HG02884 (cell line): Measurements from ENCODE around the gene SCAP.
"Not testable (repeated sequence)": the region's sequence is repeated elsewhere in the genome, so short reads cannot be mapped to it uniquely, and the experiment has no call there.

Experiments
- ATAC-seq: cut with Tn5 transposase; IDR thresholded peaks from one replicate; pipeline ENCODE4 v1.9.1; 2021; ENCODE audit warnings: mild to moderate bottlenecking, moderate library complexity; ENCODE audit not compliant: unreplicated experiment

The SCAP gene

DNA sequence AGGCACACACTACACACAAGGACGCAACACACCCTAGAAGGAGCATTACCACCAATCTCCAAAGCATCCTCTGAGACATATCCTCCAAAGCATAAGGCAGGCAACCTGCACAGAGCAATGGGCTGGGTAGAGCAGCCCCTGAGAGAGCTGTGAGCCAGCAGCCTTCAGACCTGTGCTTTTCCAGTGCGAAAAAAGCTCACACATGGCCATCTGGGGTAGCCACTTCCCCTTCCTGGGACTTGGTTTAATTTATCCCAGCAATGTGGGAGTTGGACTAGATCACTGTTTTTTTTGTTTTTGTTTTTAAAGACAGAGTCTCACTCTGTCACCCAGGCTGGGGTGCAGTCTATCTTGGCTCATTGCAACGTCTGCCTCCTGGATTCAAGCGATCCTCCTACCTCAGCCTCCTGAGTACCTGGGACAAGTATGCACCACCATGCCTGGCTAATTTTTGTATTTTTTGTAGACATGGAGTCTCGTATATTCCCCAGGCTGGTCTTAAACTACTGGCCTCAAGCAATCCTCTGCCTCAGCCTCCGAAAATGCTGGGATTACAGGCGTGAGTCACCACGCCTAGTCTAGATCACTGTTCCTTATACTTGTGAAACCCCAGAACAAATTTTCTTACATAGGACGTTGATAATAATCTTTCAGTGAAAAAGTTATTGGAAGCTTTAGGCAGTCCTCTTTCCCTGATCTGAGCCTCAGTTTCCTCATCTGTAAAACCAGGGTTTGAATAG is 76.0 kb downstream of the SCAP start:
- ATAC-seq, result no peak

DNA sequence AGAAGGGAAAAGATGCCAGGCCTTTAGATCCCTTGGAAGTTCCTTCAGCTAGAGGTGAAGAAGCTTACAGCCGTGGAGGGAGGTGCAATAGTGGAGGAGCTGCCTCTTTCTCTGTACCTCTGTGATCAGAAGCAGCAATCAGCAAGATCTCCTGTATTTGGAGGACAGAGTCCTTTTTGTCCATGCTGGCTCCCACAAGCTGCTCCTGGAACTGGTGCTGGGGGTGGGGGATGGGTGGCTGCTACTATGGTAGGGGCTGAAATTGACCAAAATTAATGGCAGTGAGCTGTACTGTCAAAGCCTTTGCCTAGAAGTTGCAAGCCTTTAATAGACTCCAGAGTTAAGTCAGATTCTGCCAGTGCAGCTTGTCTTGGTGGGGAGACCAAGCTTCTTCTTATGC is 76.7 kb downstream of the SCAP start:
- no peak for ATAC-seq

DNA sequence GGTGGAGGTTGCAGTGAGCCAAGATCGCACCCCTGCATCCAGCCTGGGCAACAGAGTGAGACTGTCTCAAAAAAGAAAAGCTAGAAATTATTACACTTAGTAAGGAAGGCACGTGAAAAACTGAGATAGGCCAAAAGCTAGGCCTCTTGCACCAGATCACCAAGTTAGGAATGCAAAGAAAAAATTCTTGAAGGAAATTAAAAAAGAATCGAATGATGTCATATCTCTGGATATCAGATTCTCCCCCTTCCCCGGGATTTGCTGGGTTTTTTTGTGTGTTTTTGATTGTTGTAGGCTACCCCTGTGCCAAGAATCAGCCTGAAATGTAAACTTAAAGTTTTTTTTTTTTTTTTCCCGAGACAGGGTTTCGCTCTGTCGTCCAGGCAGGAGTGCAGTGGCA is 77.5 kb downstream of the SCAP start:
- ATAC-seq, result no peak

DNA sequence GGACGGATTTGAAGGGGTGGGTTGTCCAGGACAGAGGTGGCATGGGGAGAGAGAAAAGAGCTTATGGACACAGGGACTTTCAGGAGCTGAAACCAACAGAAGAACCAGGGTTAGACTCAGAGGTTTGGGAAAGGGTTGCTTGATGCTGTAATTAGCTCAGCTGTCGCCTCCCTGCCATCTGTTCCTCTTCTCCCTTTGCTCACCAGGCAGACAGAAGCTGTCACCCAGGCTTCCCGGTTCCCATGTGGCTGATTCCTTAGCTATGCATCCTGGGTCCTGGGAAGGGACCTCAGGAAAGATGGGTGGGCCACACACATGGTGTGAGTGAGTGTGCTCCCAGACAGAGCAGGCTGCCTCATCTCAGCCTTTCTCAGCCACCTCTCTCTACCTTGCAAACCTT is 80.9 kb downstream of the SCAP start:
- no peak for ATAC-seq

DNA sequence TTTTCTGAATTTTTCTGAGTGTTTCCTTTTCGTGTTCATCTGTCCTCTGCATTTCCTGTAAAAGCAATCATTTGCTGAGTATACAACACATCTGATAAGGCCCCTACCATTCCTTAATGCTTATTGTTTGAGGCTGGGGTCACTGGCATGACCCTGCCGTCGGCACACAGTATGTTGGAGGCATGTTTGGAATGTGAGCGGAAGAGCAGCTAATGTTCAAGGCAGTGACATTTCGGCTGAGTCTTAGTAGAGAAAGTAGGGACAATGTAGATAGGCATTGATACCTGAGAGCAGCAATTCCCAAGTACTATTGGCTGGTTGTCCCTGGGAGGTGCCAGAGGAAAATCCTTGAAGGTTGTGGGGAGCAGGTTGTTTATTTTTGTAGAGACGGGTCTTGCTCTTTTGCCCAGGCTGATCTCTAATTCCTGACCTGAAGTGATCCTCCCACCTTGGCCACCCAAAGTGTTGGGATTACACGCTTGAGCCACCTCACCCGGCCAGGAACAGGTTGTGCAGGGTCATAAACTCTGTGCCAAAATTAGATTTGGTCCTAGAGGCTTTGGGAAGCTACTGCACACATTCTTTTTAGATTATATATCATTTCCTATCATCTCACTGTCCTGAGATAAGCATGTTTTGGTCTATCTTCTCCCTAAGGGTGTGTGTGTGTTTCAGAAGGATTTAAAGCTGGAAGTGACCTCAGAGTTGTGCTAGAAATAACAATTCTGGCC is 81.4 kb downstream of the SCAP start:
- no peak for ATAC-seq

DNA sequence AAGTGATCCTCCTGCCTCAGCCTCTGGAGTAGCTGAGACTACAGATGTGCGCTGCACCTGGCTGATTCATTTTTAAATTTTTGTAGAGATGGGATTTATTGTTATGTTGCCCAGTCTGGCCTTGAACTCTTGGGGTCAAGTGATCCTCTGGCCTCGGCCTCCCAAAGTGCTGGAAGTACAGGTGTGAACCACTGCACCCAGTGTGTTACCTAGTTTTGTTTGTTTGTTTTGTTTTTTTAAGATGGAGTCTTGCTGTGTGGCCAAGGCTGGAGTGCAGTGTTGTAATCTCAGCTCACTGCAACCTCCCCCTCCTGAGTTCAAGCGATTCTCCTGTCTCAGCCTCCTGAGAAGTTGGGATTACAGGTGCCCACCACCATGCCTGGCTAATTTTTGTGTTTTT is 82.8 kb downstream of the SCAP start:
- ATAC-seq, result no peak

DNA sequence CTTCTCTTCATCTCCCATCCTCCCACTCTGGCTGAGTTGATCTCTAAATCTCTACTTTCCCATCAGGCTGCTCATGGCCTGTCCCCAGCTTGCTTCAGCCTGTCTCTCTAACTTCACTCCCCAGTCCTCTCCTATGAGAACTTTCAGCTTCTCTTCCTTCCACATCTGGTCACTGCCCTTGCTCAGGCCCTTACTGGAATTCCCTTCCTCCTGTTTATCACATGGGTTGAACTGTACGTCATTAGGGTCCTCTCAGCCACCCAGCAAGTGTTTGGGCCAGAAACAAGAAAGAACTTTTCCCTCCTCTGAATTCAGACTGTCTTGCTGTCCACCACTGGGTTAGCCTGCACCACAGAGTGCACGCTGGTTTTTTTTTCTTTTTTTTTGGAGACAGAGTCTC is 89.9 kb downstream of the SCAP start:
- no peak for ATAC-seq

DNA sequence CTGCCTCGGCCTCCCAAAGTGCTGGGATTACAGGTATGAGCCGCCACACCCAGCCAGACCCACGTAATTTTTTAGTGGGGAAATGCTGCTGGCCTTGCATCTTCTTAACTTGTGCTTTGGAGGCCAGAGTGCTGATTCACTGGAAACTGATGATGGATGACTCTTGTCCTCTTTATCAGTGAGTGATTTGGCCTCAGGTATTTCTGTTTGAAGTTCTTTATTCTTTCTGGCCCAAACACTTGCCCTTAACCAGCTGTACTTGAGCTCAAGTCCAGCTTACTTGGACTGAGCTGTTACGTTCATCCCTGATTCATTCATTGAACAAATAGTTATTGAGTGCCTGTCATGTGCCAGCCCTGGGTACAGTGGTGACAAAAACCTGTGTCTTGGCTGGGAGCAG is 90.7 kb downstream of the SCAP start:
- no peak for ATAC-seq

DNA sequence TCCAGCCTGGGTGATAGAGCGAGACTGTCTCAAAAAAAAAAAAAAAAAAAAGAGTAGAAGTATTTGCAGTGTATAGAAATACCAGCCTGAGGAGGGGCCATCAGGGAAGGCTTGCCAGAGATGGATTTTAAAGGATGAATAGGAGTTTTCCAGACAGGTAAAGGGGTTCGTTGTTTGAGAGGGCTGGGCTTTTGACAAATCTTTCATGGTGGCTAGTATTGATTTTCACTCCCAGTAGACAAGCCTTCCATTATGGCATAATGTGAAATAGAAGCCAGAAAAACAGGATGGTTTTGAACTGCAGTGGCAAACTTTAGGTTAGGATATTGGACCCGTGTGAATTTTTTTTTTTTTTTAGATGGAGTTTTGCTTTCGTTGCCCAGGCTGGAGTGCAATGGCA is 91.3 kb downstream of the SCAP start:
- ATAC-seq, result no peak

DNA sequence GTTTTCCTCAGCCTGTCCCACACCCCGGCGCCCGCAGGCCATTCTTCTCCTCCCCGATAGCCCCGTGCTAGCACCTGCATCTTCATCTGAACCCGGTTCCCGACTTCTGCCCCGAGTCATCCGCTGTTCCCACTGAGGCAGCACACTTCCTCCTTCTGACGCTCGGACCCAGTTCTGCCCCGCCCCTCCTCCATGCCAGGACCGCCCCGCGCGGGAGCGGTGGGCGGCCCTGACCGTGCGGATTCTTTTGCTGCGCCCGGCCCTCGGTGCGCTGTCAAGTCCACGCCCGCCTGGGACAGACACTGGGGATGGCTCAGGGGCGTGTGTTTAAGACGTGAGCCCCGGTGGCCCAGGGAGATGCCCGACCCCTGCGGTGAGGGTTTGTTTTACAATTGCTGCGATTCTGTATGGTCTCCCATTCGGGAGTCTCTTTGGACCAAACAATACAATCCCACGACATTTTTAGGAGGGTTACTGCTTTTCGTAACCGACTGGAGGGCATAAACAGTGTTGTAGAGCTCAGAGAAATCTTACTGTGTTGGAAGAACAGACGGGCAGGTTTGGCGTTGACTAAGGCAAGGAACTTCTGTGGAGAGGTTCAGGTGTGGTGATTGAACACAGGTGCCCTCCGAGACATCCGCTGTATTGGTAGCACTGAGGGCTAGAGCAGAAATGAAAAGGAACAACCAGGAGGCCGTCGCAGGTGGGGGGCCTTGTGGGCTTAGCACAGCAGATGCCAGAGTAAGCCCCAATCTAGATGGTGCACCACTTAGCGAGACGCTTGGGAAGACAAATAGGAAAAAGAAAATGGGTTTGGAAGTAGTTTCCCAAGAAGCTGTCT is 94.2 kb downstream of the SCAP start:
- peak; percentile 53 for ATAC-seq

DNA sequence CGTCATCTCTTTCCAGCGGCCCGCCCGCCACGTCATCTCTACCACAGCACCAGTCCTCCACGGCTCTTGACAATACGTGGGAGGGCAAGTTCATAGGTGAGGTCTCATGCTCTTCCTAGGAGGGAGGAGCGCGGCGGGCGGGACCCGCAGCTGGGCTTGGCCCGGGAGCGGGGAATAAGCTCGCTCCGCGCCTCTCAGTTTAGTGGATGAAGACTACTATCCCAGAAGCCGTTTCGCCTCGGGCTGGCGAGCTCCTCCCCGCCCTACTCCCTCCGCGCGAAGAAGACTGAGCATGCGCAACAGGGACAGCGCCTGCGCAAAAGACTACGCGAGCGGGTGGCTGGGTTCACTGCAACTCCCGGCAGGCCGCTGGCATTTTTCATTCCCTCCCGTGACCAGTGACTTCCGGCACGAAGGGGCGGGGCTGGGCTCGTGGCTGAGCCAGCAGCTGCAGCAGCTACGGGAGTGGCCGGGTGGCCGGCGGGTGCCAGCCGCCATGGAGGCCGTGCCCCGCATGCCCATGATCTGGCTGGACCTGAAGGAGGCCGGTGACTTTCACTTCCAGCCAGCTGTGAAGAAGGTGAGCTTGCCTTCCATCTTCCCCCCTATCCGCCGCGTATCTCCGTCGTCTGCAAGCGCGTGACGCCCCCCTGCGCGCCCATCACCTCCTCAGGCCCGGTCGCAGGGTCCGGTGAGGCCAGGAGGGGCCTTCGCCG is 95.0 kb downstream of the SCAP start, which contains the start of gene PTPN23:
TSS of gene PTPN23 (plus strand) at position 421 of the 716 bp plus-strand sequence. CDS start at position 497, 76 bp downstream.
- ATAC-seq, result peak; percentile 67

DNA sequence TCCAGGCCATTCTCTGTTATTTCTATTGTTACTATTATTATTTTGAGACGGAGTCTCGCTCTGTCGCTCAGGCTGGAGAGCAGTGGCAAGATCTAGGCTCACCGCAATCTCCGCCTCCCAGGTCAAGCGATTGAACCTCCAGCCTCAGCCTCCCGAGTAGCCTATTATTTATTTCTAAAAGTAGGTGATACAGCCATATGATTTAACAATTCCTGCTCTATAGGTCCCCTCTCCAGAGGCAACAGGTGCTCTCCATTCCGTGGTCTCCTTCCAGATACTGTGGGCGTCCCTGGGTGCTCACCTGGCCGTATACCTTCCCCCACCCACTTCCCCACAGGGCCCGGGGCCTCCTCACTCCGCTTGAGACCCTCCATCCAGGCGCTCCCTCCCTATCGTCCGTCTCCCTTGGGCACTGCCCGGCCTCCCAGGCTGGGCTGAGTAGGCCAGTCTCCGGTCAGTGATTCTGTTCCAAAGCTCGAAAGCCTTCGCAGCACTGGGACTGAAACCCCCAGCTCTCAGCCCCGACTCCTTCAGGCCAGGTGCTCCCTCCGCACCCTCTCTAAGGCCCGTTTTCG is 95.6 kb downstream of the SCAP start:
- ATAC-seq, result no peak

DNA sequence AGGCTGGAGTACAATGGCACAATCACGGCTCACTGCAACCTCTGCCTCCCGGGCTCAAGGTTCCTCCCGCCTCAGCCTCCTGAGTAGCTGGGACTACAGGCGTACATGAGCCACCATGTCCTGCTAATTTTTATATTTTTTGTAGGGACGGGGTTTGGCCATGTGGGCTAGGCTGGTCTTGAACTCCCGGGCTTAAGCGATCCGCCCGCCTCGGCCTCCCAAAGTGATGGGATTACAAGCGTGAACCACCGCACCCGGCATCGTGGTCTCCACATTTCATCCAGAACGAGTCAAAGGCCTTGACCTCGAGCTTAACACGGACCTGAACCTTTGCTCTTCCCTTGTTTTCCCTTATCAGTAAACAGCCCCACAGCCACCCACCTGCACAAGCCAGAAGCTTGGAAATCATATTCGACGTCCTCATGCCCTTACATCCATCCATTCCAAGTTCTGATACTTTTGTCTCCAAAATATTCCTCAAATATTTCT is 96.3 kb downstream of the SCAP start:
- ATAC-seq, result no peak

DNA sequence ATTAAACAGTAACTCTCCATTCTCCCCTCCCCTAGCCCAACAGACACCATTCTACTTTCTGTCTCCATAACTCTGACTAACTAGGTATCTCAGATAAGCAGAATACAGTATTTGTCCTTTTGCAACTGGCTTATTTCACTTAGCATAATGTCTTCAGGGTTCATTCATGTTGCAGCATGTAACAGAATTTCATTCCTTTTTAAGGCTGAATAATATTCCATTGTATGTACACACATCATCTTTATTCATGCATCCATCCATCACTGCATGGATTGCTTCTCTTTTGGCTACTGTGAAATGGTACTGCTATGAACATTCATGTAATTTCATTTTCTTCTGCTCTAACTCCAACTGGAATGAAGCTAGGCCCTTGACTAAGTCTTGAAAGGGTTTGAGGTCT is 96.9 kb downstream of the SCAP start:
- no peak for ATAC-seq

DNA sequence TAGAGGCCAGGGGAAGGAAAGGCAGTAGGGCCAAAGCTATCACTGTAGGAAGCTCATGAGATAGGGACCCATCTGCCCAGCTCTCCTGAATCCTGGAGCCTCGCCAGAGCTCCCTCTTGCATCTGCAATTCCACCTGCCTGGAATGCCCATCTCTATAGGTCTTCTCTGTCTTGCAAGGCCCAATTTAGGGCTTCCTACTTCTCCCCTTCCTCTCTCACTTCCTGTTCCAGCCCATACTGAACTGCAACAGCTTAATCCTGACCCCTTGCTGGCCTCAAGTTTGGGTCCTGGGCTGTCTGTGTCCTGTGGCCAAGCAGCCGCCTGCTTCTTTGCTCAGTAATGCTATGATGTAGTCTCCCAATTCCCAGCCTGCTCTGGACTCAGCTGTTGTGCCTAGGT is 98.6 kb downstream of the SCAP start:
- no peak for ATAC-seq

DNA sequence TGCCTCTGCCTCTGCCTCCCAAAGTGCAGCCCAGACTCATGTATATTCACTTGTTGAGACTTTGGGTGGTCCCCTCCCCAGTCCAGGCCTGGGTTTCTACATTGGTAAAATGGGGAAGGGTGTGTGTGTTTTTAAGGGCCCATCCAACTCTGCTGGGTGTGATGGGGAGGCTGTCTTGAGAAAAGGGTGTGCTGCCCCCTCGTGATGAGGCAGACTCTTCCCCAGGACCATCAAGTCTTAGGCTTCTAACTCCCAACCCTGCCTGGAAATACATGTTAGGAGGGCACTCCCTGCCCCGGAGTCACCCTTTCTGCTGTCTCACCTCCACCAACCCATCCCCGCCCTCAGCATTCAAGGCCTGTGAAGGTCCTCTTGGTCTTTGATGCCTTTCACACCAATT is 99.3 kb downstream of the SCAP start:
- ATAC-seq, result no peak

DNA sequence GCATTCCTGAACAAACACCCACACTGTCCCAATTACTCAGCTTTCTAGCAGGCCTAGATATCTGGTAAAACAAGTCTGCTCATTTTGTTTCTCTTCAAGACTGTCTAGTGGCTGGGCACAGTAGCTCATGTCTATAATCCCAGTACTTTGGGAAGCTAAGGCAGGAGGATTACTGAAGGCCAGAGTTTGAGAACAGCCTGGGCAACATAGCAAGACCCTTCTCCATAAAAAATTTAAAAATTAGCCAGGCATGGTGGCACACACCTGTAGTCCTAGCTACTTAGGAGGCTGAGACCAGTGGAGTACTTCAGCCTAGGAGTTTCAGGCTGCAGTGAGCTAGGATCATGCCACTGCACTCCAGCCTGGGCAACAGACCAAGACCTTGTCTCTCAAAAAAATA is 101.2 kb downstream of the SCAP start:
- no peak for ATAC-seq

DNA sequence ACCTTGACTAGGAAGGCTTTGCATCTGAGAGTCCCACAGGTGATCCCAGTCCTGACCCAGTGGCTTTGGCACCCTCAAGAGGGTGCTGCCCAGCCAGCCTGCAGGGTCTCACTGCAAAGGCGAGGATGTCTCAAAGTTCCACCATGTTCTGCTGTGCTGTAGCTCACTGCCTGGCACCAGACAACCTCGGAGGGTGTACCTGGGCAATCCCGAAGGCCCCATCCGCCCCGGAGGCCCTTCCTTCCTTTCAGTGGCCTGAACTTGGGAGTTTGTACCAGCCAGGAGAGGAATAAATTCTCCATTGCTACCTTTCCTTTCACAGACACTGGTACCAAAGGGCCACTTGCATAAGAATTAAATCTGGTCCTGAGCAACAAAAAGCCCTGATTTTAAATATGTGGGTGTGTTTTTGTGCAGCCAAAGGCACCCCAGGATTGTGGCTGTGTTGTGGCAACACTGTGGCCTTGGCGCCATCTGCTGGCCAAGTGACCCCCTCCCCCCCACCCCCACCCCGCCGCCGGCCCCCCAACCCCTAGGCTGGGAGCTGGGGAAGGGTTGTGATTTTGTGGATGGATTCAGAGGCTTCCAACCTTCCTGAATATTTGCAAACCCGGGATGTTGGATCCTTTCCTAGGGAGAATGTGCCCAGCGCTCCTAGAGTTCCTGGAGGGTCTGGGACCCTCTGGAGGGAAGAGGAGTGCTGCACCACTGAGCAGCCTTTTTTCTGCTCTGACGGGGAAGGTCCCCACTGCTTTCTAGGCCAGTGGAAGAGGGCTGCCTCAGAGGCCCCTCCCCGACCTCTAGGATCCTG is 104.6 kb downstream of the SCAP start:
- ATAC-seq, result no peak

DNA sequence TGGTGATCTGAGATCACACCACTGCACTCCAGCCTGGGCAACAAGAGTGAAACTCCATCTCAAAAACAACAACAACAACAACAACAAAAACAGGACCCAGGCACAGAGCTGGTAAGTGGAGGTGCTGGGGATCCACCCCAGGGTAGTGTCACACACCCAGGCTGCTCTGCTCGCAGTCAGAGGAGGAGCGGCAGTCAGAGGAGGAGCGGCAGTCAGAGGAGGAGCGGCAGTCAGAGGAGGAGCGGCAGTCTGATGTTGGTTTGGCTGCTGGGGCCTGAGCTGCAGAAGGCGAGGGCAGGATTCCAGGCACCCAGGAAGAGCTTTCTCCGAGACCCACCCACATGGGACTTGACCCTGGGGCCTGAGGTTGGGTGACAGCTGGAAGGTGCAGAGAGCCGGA is 105.7 kb downstream of the SCAP start:
- not testable (repeated sequence) for ATAC-seq

DNA sequence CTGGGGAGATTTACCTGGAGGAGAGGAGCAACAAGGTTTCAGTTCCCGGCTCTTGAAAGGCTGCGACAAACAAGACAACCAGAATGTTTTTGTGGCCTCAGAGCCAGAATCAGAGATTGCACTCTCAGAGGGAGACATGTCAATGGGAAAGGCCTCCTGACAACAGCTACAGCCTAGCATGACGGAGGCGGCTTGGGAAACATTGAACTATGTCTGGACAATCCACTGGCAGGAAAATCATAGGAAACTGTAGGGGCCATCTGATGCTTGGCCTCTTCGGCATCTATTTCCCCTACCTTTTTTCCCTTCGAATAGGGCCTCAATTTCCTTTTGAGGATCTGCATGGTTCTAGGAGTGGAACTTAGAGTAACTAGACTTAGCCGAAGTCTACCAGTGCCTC is 108.1 kb downstream of the SCAP start:
- no peak for ATAC-seq
